GM12878 (cell line): ENCODE measurements around the gene HIRIP3. TPM values are rescaled to one million over a fixed set of nuclear protein-coding genes. Genes with fewer than 3 reads are reported as not detected.
A peak's percentile ranks its signal among the peaks of the same experiment; 100 is the strongest.

Experiments used
- ATAC-seq: fragments of 200-7000 bp; cut with Tn5 transposase; 3 replicates; pipeline ENCODE4 v1.9.1; 2020; ENCODE audit warnings: mild to moderate bottlenecking, moderate library complexity
- BruUV-seq: library from RNA; stranded (reverse); fragments of 400-500 nt; replicated peaks from 2 replicates; lab custom pipeline; 2021; lab: Mats Ljungman, UMichigan
- CTCF ChIA-PET: fragments of 300-600 bp; sonication (Branson Sonifier 250); formaldehyde crosslinking; extraction: SDS; loops from one replicate; lab custom pipeline; 2021; ENCODE audit warnings: inconsistent platforms; lab: Yijun Ruan, JAX
- POLR2A ChIA-PET: fragments of 350-600 bp; formaldehyde crosslinking; extraction: SDS; loops from one replicate; lab custom pipeline; 2021; ENCODE audit warnings: inconsistent platforms; lab: Charles Lee
- RAD21 ChIA-PET: fragments of 300-600 bp; sonication (Branson Sonifier 250); formaldehyde crosslinking; loops from one replicate; lab custom pipeline; 2023; ENCODE audit warnings: antibody characterized with exemption; ENCODE audit not compliant: unreplicated experiment; lab: Charles Lee
- SMC1A ChIA-PET: fragments of 300-600 bp; sonication (Branson Sonifier 250); formaldehyde crosslinking; loops from one replicate; lab custom pipeline; 2023; ENCODE audit not compliant: unreplicated experiment, uncharacterized antibody; lab: Charles Lee
- DNase-seq: peaks from one replicate; pipeline ENCODE4 v3.0.0-alpha.2; 2011; ENCODE audit warnings: low read depth, low spot score
- FAIRE-seq: peaks from 3 replicates; lab custom pipeline; 2011; peaks lifted over from hg19 to GRCh38; lab: Jason Lieb, UNC
- H2AFZ ChIP-seq: 2 replicates; pipeline ENCODE4 v1.6.0; 2011; ENCODE audit warnings: low read depth, low read length, control low read depth; ENCODE audit not compliant: control insufficient read depth
- H3K27ac ChIP-seq: 2 replicates; pipeline ENCODE4 v1.5.1; 2011; ENCODE audit warnings: control low read depth; ENCODE audit not compliant: control insufficient read depth, insufficient read depth
- H3K27me3 ChIP-seq, 2 experiments: replicated peaks in 1 of 2; 2 replicates each; pipeline versions ENCODE4 v1.6.0 to v1.6.1; 2011; ENCODE audit warnings: low read length in 1 of 2; ENCODE audit not compliant: control insufficient read depth in 2 of 2, insufficient read depth in 2 of 2
- H3K36me3 ChIP-seq, 2 experiments: 2 replicates each; pipeline ENCODE4 v1.5.1; 2011; ENCODE audit warnings: low read length in 1 of 2; ENCODE audit not compliant: control insufficient read depth in 2 of 2, insufficient read depth in 2 of 2
- H3K4me1 ChIP-seq: 2 replicates; pipeline ENCODE4 v1.6.1; 2011; ENCODE audit warnings: mild to moderate bottlenecking, low read length, moderate library complexity, mixed read lengths; ENCODE audit not compliant: control insufficient read depth, insufficient read depth
- H3K4me2 ChIP-seq: 2 replicates; pipeline ENCODE4 v1.6.0; 2011; ENCODE audit warnings: control low read depth; ENCODE audit not compliant: control insufficient read depth, insufficient read depth
- H3K4me3 ChIP-seq: fragments of 200-600 bp; sonication (generic); 2 replicates; pipeline ENCODE4 v1.5.1; 2016
- H3K79me2 ChIP-seq: 2 replicates; pipeline ENCODE4 v1.6.0; 2011; ENCODE audit warnings: low read length; ENCODE audit not compliant: control insufficient read depth, insufficient read depth
- H3K9ac ChIP-seq: 2 replicates; pipeline ENCODE4 v1.8.0; 2011; ENCODE audit warnings: low read length, control low read depth, mixed read lengths; ENCODE audit not compliant: control insufficient read depth, insufficient read depth
- H3K9me3 ChIP-seq: replicated peaks from 3 replicates; pipeline ENCODE4 v1.5.1; 2011; ENCODE audit warnings: mild to moderate bottlenecking, low read length; ENCODE audit not compliant: control insufficient read depth, insufficient read depth
- H4K20me1 ChIP-seq: 2 replicates; pipeline ENCODE4 v1.6.0; 2011; ENCODE audit not compliant: control insufficient read depth, insufficient read depth
- BCL11A ChIP-seq: IDR thresholded peaks from 2 replicates; pipeline ENCODE4 v1.6.1; 2011; ENCODE audit warnings: low read depth, low read length
- CHD1 ChIP-seq: IDR thresholded peaks from 2 replicates; pipeline ENCODE4 v1.6.1; 2012; ENCODE audit warnings: low read depth, low read length, improper control_type of control experiment
- EGR1 ChIP-seq, 2 experiments: IDR thresholded peaks; 1 replicate in 1 of 2; 2 replicates in 1 of 2; pipeline ENCODE4 v1.6.1; 2011 to 2012; ENCODE audit warnings: low read depth in 2 of 2, low read length in 2 of 2, borderline replicate concordance in 1 of 2, mild to moderate bottlenecking in 1 of 2, moderate library complexity in 1 of 2
- EP300 ChIP-seq, 2 experiments: fragments of 150-350 bp in 1 of 2; IDR thresholded peaks; 2 replicates each; pipeline ENCODE4 v1.6.1; 2011 to 2012; ENCODE audit warnings: low read depth in 2 of 2, low read length in 2 of 2, borderline replicate concordance in 1 of 2, improper control_type of control experiment in 1 of 2, inconsistent platforms in 1 of 2; ENCODE audit not compliant: control insufficient read depth in 1 of 2
- IKZF2 ChIP-seq, 2 experiments: fragments of 450-650 bp; IDR thresholded peaks; 2 replicates each; pipeline ENCODE4 v1.6.1; 2017; ENCODE audit warnings: mild to moderate bottlenecking in 2 of 2, moderate library complexity in 2 of 2
- IRF3 ChIP-seq: fragments of 450-650 bp; IDR thresholded peaks from 2 replicates; pipeline ENCODE4 v1.6.1; 2014; ENCODE audit warnings: mild to moderate bottlenecking
- IRF5 ChIP-seq: fragments of 450-650 bp; IDR thresholded peaks from 2 replicates; pipeline ENCODE4 v1.6.1; 2017; ENCODE audit warnings: borderline replicate concordance
- SRF ChIP-seq, 2 experiments: IDR thresholded peaks; 2 replicates each; pipeline ENCODE4 v1.6.1; 2011; ENCODE audit warnings: low read depth in 2 of 2, low read length in 2 of 2, mild to moderate bottlenecking in 1 of 2, moderate library complexity in 1 of 2
- TCF12 ChIP-seq: IDR thresholded peaks from 2 replicates; pipeline ENCODE4 v1.6.1; 2011; ENCODE audit warnings: low read depth, mild to moderate bottlenecking, low read length
- YY1 ChIP-seq: IDR thresholded peaks from 2 replicates; pipeline ENCODE4 v1.6.1; 2011; ENCODE audit warnings: low read depth, mild to moderate bottlenecking, low read length
- ZBTB40 ChIP-seq: fragments of 450-650 bp; IDR thresholded peaks from 2 replicates; pipeline ENCODE4 v1.6.1; 2016; ENCODE audit warnings: mild to moderate bottlenecking, moderate library complexity, borderline replicate concordance
- WGBS: methylation state at CpG from one replicate; pipeline ENCODE4 v1.1.6; 2016; ENCODE audit warnings: low lambda C conversion rate; ENCODE audit not compliant: insufficient replicate concordance, insufficient coverage; ENCODE audit errors: missing lambda C conversion rate; 5-methylcytosine and 5-hydroxymethylcytosine counted together
- in situ Hi-C: fragments of 300-500 bp; cut with MboI; formaldehyde crosslinking; loops from 9 replicates; pipeline ENCODE4 v1.14.3; 2018; ENCODE audit warnings: mixed read lengths
- intact Hi-C: fragments of 100-400 bp; cut with micrococcal nuclease; formaldehyde crosslinking; loops from one replicate; pipeline ENCODE4 v1.14.2; 2022; ENCODE audit not compliant: unreplicated experiment
- polyA plus RNA-seq, 11 experiments: library from polyadenylated mRNA; depleted of rRNA in 4 of 11; unstranded in 6 of 11; stranded (reverse) in 5 of 11; fragments of >200 nt; fragmentation: Nextera tagmentation in 4 of 11; fragmentation: Illumina TruSeq in 1 of 11; extraction: Ambion mirVana in 4 of 11; extraction: Trizol in 1 of 11; gene quantifications; 1 replicate in 1 of 11; 2 replicates in 10 of 11; pipeline versions ENCODE4 v1.2.1 to v1.2.3, GENCODE V29; 2011 to 2016; ENCODE audit warnings: inconsistent platforms in 2 of 11, missing spikeins in 2 of 11, low read depth in 1 of 11
- total RNA-seq, 4 experiments: library from RNA; depleted of rRNA in 3 of 4; stranded (reverse); fragments of >200 nt in 3 of 4; fragmentation: Illumina TruSeq in 1 of 4; extraction: Trizol in 1 of 4; gene quantifications; 2 replicates each; pipeline versions ENCODE4 v1.2.1 to v1.2.3, GENCODE V29; 2013 to 2021

The HIRIP3 gene
- total and polyA plus RNA-seq, 10 of the 15 experiments (the other 5 are each of a cell fraction or from before 2014, with no cell fraction given): 4.1 to 43.5 (median 23.9) TPM

- Histone ChIP-seq H3K79me2 (peaks cover 37% of the 10 kb centered on the region), H3K27ac (0 out of 2 replicates have a peak overlapping the region, but pooled peaks have one; percentile 6), H2AFZ (peak overlapping the region; percentile 42), H3K36me3 (peaks cover 0 to 2% of the 10 kb centered on the region in 2 experiments; a peak in 3 of 4 replicates), H3K9me3 (no peaks in the 10 kb centered on the region; the same call in 2 of the 3 replicates), H3K9ac (no peak overlapping the region), H3K4me2 (0 out of 2 replicates have a peak overlapping the region, but pooled peaks have one; percentile 42), H3K27me3 (no peaks in the 10 kb centered on the region), H3K4me3 (no peak overlapping the region), H4K20me1 (no peaks in the 10 kb centered on the region), H3K4me1 (peaks cover 9% of the 10 kb centered on the region; the same call in 1 of the 2 replicates)
- ATAC-seq (no peak), DNase-seq (no peak), FAIRE-seq (no peak)
- ChIA-PET RAD21 (interaction anchor here (0.5 to 2.3 kb wide), 8 partner anchors 11 to 562 kb away, joined by 3 to 19 read pairs (median 4); partner anchors contain the start of genes ALDOA, HIRIP3, INO80E and KCTD13), SMC1A (interaction anchor here (0.8 to 2.8 kb wide), 7 partner anchors 8 to 124 kb away, joined by 3 to 20 read pairs (median 4); partner anchors contain the start of genes HIRIP3 and TMEM219), CTCF (interaction anchor here (0.5 to 2.2 kb wide), 10 partner anchors 11 to 169 kb away, joined by 3 to 21 read pairs (median 4); partner anchors contain the start of genes HIRIP3, PAGR1 and TMEM219), POLR2A (interaction anchor here (0.6 to 6.0 kb wide), 17 partner anchors 9 to 311 kb away, joined by 3 to 53 read pairs (median 3); partner anchors contain the start of genes ALDOA, HIRIP3, INO80E and KCTD13)
- intact Hi-C loops: no loop called here
- TF ChIP-seq IKZF2 (IDR thresholded peaks at IDR 0.05) (0 out of 4 replicates have a peak, but pooled peaks of 1 of the 2 experiments have one; percentile 7), YY1 (no peak), SRF (IDR thresholded peaks at IDR 0.05; ENCODE audit: low read depth in 2 of 2, low read length in 2 of 2) (no peak), ZBTB40 (0 out of 2 replicates have a peak, but pooled peaks have one; percentile 14), BCL11A (no peak), EGR1 (IDR thresholded peaks at IDR 0.05; ENCODE audit: borderline replicate concordance in 1 of 2, low read depth in 2 of 2, low read length in 2 of 2) (no peak), CHD1 (no peak), EP300 (IDR thresholded peaks at IDR 0.05; ENCODE audit: borderline replicate concordance in 1 of 2, control insufficient read depth in 1 of 2, low read depth in 2 of 2, low read length in 2 of 2) (no peak), TCF12 (no peak), IRF3 (no peak), IRF5 (no peak)
- in situ Hi-C loops: no loop called here
- BruUV-seq: no TSS peak
- WGBS: 95% methylated on average over 6 of the region's 6 CpGs
Measured at GRCh38 chr16:29972992-29973383, 22.4 kb downstream of the HIRIP3 start.
